ENCODE results near the gene SEMA3D.

DNA sequence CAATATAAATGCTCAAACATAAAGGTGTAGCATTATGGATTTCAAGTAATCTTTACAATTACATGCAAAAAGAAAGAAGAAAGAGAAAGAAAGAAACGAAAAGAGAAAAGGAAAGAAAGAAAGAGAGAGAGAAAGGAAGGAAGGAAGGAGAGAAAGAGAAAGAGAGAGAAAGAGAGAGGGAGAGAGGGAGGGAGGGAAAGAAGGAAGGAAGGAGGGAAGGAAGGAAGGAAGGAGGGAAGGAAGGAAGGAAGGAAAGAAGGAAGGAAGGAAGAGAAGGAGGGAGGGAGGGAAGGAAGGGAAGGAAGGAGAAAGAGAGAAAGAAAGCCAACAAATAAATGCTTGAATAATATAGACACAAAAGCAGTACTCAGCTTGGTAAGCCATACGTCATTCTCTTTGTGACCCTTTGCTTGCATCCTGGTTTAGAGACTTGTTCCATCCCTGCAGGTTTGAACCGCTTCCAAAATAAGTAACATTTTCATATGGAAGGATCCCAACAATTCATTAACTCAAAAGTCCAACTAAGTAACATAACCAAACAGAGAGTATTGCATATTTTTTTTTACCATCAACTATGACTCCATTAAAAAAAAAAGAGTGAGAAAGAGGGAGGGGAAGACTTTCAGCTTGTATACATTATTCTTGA is 95.8 kb downstream of the SEMA3D start:
- TF ChIP-seq ELK1 (IDR thresholded peaks at IDR 0.05; ENCODE audit: borderline replicate concordance, low read depth, low read length) (no peak), CHD1 (IDR thresholded peaks at IDR 0.05; ENCODE audit: low read depth, low read length) (no peak)
- TF ChIP-seq, protein P1, sequence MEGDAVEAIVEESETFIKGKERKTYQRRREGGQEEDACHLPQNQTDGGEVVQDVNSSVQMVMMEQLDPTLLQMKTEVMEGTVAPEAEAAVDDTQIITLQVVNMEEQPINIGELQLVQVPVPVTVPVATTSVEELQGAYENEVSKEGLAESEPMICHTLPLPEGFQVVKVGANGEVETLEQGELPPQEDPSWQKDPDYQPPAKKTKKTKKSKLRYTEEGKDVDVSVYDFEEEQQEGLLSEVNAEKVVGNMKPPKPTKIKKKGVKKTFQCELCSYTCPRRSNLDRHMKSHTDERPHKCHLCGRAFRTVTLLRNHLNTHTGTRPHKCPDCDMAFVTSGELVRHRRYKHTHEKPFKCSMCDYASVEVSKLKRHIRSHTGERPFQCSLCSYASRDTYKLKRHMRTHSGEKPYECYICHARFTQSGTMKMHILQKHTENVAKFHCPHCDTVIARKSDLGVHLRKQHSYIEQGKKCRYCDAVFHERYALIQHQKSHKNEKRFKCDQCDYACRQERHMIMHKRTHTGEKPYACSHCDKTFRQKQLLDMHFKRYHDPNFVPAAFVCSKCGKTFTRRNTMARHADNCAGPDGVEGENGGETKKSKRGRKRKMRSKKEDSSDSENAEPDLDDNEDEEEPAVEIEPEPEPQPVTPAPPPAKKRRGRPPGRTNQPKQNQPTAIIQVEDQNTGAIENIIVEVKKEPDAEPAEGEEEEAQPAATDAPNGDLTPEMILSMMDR (conservative IDR thresholded peaks at IDR 0.05; ENCODE audit: low read depth, low read length): no peak
